Fibroblast of the aortic adventitia (primary cell): ENCODE data around the gene TBCK. TPM values are rescaled to one million over a fixed set of nuclear protein-coding genes. Genes with fewer than 3 reads are reported as not detected.

Experiments
- DNase-seq: peaks from one replicate; pipeline ENCODE4 v3.0.0-alpha.2; 2010; ENCODE audit warnings: low read depth
- H3K4me3 ChIP-seq: 2 replicates; pipeline ENCODE4 v1.5.1; 2011; ENCODE audit warnings: low read depth, mild to moderate bottlenecking, control low read depth, low read length, moderate library complexity
- CTCF ChIP-seq: IDR thresholded peaks from 2 replicates; pipeline ENCODE4 v1.5.1; 2011; ENCODE audit warnings: mild to moderate bottlenecking, low read length, control low read depth, inconsistent platforms; ENCODE audit not compliant: insufficient read depth
- total RNA-seq: library from RNA; depleted of rRNA; stranded (reverse); fragments of >200 nt; gene quantifications from 2 replicates; pipeline ENCODE4 v1.2.3, GENCODE V29; 2012; ENCODE audit warnings: low replicate concordance

TBCK gene
- 59.7 and 163 TPM in 2 replicates for total RNA-seq

- no peak for TF ChIP-seq CTCF
- peak; percentile 92 for DNase-seq
- H3K4me3 ChIP-seq = peak within 1 kb of the TSS; percentile 95
Observed at GRCh38 chr4:106315968-106316772, at the start of gene TBCK, which contains the start of gene AIMP1. TSS of gene TBCK (minus strand) at chr4:106316209. CDS start at chr4:106308960, 7,249 bp downstream. TSS of gene AIMP1 (plus strand) at chr4:106316550. CDS start at chr4:106325010, 8,460 bp downstream.

- H3K4me3 ChIP-seq = no peak overlapping the region
- TF ChIP-seq CTCF = no peak
- peak; percentile 94 for DNase-seq
Observed at GRCh38 chr4:106365613-106366012, 49.6 kb upstream of the TBCK start.

GRCh38 chr4:106364282-106364681, 48.3 kb upstream of the TBCK start:
- TF ChIP-seq CTCF = no peak
- DNase-seq = no peak
- H3K4me3 ChIP-seq = no peak overlapping the region

- DNase-seq = no peak
- TF ChIP-seq CTCF = no peak
- no peak overlapping the region for H3K4me3 ChIP-seq
Observed at GRCh38 chr4:106362086-106362825, 46.2 kb upstream of the TBCK start.

- peak; percentile 60 for DNase-seq
- no peak overlapping the region for H3K4me3 ChIP-seq
- TF ChIP-seq CTCF = no peak
Observed at GRCh38 chr4:106358899-106359298, 42.9 kb upstream of the TBCK start.

GRCh38 chr4:106355193-106355592, 39.2 kb upstream of the TBCK start:
- DNase-seq = peak; percentile 59
- TF ChIP-seq CTCF = peak; percentile 0
- H3K4me3 ChIP-seq = peak overlapping the region; percentile 49
